ENCODE measurements around the gene AUTS2. TPM values are rescaled to one million over a fixed set of nuclear protein-coding genes. Genes with fewer than 3 reads are reported as not detected.

AUTS2 gene
- total and polyA plus RNA-seq, 4 experiments from 2014 or later: 3.4 to 35.2 (median 25.5) TPM

GRCh38 chr7:70638158-70639107, 1040.2 kb downstream of the AUTS2 start:
- CTCF ChIA-PET (ENCODE audit: partially characterized antibody): interaction anchor here (1.4 kb wide), 1 partner anchor 60 kb away, joined by 4 read pairs; no protein-coding TSS in a partner anchor
- intact Hi-C loops (cut with micrococcal nuclease): no loop called here
- peaks cover 0 to 9% (median 2%) of the 10 kb centered on the region in 8 donors for H3K9me3 Mint-ChIP-seq

GRCh38 chr7:70640266-70640833, 1042.1 kb downstream of the AUTS2 start:
- Mint-ChIP-seq H3K27me3 (no peaks in the 10 kb centered on the region), H3K27ac (no peak overlapping the region), H3K4me3 (no peak overlapping the region), H3K4me1 (peaks cover 0 to 8% (median 2%) of the 10 kb centered on the region in 4 donors), H3K36me3 (no peaks in the 10 kb centered on the region), H3K9me3 (peaks cover 0 to 9% (median 2%) of the 10 kb centered on the region in 8 donors)
- H3K9me3 ChIP-seq (ENCODE audit: control insufficient read depth in 1 of 2, low read length in 2 of 2): no peaks in the 10 kb centered on the region
- ChIA-PET CTCF (ENCODE audit: partially characterized antibody) (interaction anchor here (0.7 to 1.4 kb wide), 2 partner anchors 58 to 185 kb away, joined by 4 read pairs; no protein-coding TSS in a partner anchor), POLR2A (ENCODE audit: partially characterized antibody) (no interaction called here)
- DNase-seq: no peak
- H3K4me1 ChIP-seq (ENCODE audit: insufficient read depth, low read length): no peaks in the 10 kb centered on the region
- no peaks in the 10 kb centered on the region for H3K36me3 ChIP-seq (ENCODE audit: insufficient read depth, low read length)
- H3K27me3 ChIP-seq (ENCODE audit: insufficient read depth, low read length): no peaks in the 10 kb centered on the region
- no peak overlapping the region for H3K27ac ChIP-seq (ENCODE audit: low read depth, low read length)
- no peak overlapping the region for H3K4me3 ChIP-seq (ENCODE audit: low read length in 2 of 2)
- intact Hi-C loops (cut with micrococcal nuclease): no loop called here

More at GRCh38 chr7:70638158-70639107, 1040.2 kb downstream of the AUTS2 start:
- H3K27ac Mint-ChIP-seq: peak overlapping the region in 1 of 7 donors; percentile 44
- no peak overlapping the region for H3K4me3 Mint-ChIP-seq
- H3K9me3 ChIP-seq (ENCODE audit: control insufficient read depth in 1 of 2, low read length in 2 of 2): no peaks in the 10 kb centered on the region
- no peaks in the 10 kb centered on the region for H3K27me3 Mint-ChIP-seq
- no peaks in the 10 kb centered on the region for H3K4me1 ChIP-seq (ENCODE audit: insufficient read depth, low read length)
- H3K27me3 ChIP-seq (ENCODE audit: insufficient read depth, low read length): no peaks in the 10 kb centered on the region
- POLR2A ChIA-PET (ENCODE audit: partially characterized antibody): interaction anchor here (0.9 kb wide), 1 partner anchor 57 kb away, joined by 4 read pairs; no protein-coding TSS in a partner anchor
- no peaks in the 10 kb centered on the region for H3K36me3 ChIP-seq (ENCODE audit: insufficient read depth, low read length)
- DNase-seq: no peak
- H3K36me3 Mint-ChIP-seq: no peaks in the 10 kb centered on the region
- no peak overlapping the region for H3K4me3 ChIP-seq (ENCODE audit: low read length in 2 of 2)
- H3K27ac ChIP-seq (ENCODE audit: low read depth, low read length): no peak overlapping the region
- peaks cover 0 to 8% (median 2%) of the 10 kb centered on the region in 4 donors for H3K4me1 Mint-ChIP-seq

- Histone ChIP-seq H3K4me1 (ENCODE audit: insufficient read depth, low read length) (no peaks in the 10 kb centered on the region), H3K27ac (ENCODE audit: low read depth, low read length) (no peak overlapping the region), H3K9me3 (ENCODE audit: control insufficient read depth in 1 of 2, low read length in 2 of 2) (no peaks in the 10 kb centered on the region), H3K36me3 (ENCODE audit: insufficient read depth, low read length) (no peaks in the 10 kb centered on the region), H3K27me3 (ENCODE audit: insufficient read depth, low read length) (no peaks in the 10 kb centered on the region), H3K4me3 (ENCODE audit: low read length in 2 of 2) (no peak overlapping the region)
- peaks cover 0 to 9% (median 0%) of the 10 kb centered on the region in 8 donors for H3K9me3 Mint-ChIP-seq
- no peak for DNase-seq
- no peaks in the 10 kb centered on the region for H3K27me3 Mint-ChIP-seq
- POLR2A ChIA-PET (ENCODE audit: partially characterized antibody): no interaction called here
- CTCF ChIA-PET (ENCODE audit: partially characterized antibody): interaction anchor here (1.0 to 1.4 kb wide), 2 partner anchors 54 to 56 kb away, joined by 3 to 4 read pairs; no protein-coding TSS in a partner anchor
- H3K4me3 Mint-ChIP-seq: no peak overlapping the region
- H3K36me3 Mint-ChIP-seq: no peaks in the 10 kb centered on the region
- intact Hi-C loops (cut with micrococcal nuclease): no loop called here
- H3K27ac Mint-ChIP-seq: no peak overlapping the region
- peaks cover 0 to 8% (median 4%) of the 10 kb centered on the region in 4 donors for H3K4me1 Mint-ChIP-seq
These were observed 1043.6 kb downstream of the AUTS2 start for GRCh38 chr7:70641882-70642281.

GRCh38 chr7:70645279-70645678, 1047.0 kb downstream of the AUTS2 start:
- POLR2A ChIA-PET (ENCODE audit: partially characterized antibody): no interaction called here
- Histone ChIP-seq H3K27me3 (ENCODE audit: insufficient read depth, low read length) (no peaks in the 10 kb centered on the region), H3K4me3 (ENCODE audit: low read length in 2 of 2) (no peak overlapping the region), H3K9me3 (ENCODE audit: control insufficient read depth in 1 of 2, low read length in 2 of 2) (no peaks in the 10 kb centered on the region), H3K36me3 (ENCODE audit: insufficient read depth, low read length) (no peaks in the 10 kb centered on the region), H3K27ac (ENCODE audit: low read depth, low read length) (no peak overlapping the region), H3K4me1 (ENCODE audit: insufficient read depth, low read length) (peaks cover 20% of the 10 kb centered on the region)
- DNase-seq: no peak
- Mint-ChIP-seq H3K27ac (peak overlapping the region in 3 of 7 donors; percentile 3 to 37 (median 9)), H3K27me3 (no peaks in the 10 kb centered on the region), H3K36me3 (no peaks in the 10 kb centered on the region), H3K9me3 (peaks cover 0 to 9% (median 0%) of the 10 kb centered on the region in 8 donors), H3K4me1 (peaks cover 12 to 31% (median 15%) of the 10 kb centered on the region in 4 donors), H3K4me3 (no peak overlapping the region)
- intact Hi-C loops (cut with micrococcal nuclease): no loop called here
- CTCF ChIA-PET (ENCODE audit: partially characterized antibody): no interaction called here

GRCh38 chr7:70645876-70646351, 1047.6 kb downstream of the AUTS2 start:
- POLR2A ChIA-PET (ENCODE audit: partially characterized antibody): interaction anchor here (1.0 to 4.0 kb wide), 2 partner anchors 25 to 49 kb away, joined by 4 to 51 read pairs; no protein-coding TSS in a partner anchor
- Histone ChIP-seq H3K27ac (ENCODE audit: low read depth, low read length) (no peak overlapping the region), H3K27me3 (ENCODE audit: insufficient read depth, low read length) (no peaks in the 10 kb centered on the region), H3K4me1 (ENCODE audit: insufficient read depth, low read length) (peaks cover 20% of the 10 kb centered on the region), H3K4me3 (ENCODE audit: low read length in 2 of 2) (no peak overlapping the region), H3K9me3 (ENCODE audit: control insufficient read depth in 1 of 2, low read length in 2 of 2) (no peaks in the 10 kb centered on the region), H3K36me3 (ENCODE audit: insufficient read depth, low read length) (no peaks in the 10 kb centered on the region)
- H3K4me3 Mint-ChIP-seq: no peak overlapping the region
- CTCF ChIA-PET (ENCODE audit: partially characterized antibody): no interaction called here
- no peak for DNase-seq
- intact Hi-C loops (cut with micrococcal nuclease): no loop called here
- H3K4me1 Mint-ChIP-seq: peaks cover 12 to 31% (median 15%) of the 10 kb centered on the region in 4 donors
- peaks cover 0 to 8% (median 0%) of the 10 kb centered on the region in 8 donors for H3K9me3 Mint-ChIP-seq
- no peaks in the 10 kb centered on the region for H3K36me3 Mint-ChIP-seq
- H3K27me3 Mint-ChIP-seq: no peaks in the 10 kb centered on the region
- peak overlapping the region in 2 of 7 donors; percentile 3 to 9 for H3K27ac Mint-ChIP-seq

- no peak overlapping the region for H3K27ac ChIP-seq (ENCODE audit: low read depth, low read length)
- Mint-ChIP-seq H3K27ac (peak overlapping the region in 5 of 7 donors; percentile 80 to 96 (median 92)), H3K4me3 (no peak overlapping the region), H3K4me1 (peaks cover 12 to 31% (median 15%) of the 10 kb centered on the region in 4 donors), H3K9me3 (peaks cover 0 to 6% (median 0%) of the 10 kb centered on the region in 8 donors), H3K36me3 (no peaks in the 10 kb centered on the region), H3K27me3 (no peaks in the 10 kb centered on the region)
- peaks cover 20% of the 10 kb centered on the region for H3K4me1 ChIP-seq (ENCODE audit: insufficient read depth, low read length)
- H3K9me3 ChIP-seq (ENCODE audit: control insufficient read depth in 1 of 2, low read length in 2 of 2): no peaks in the 10 kb centered on the region
- DNase-seq: no peak
- H3K36me3 ChIP-seq (ENCODE audit: insufficient read depth, low read length): no peaks in the 10 kb centered on the region
- CTCF ChIA-PET (ENCODE audit: partially characterized antibody): interaction anchor here (1.7 to 2.7 kb wide), 2 partner anchors 10 to 51 kb away, joined by 5 to 14 read pairs; no protein-coding TSS in a partner anchor
- no peak overlapping the region for H3K4me3 ChIP-seq (ENCODE audit: low read length in 2 of 2)
- H3K27me3 ChIP-seq (ENCODE audit: insufficient read depth, low read length): no peaks in the 10 kb centered on the region
- POLR2A ChIA-PET (ENCODE audit: partially characterized antibody): interaction anchor here (1.0 to 4.0 kb wide), 3 partner anchors 24 to 48 kb away, joined by 4 to 51 read pairs (median 12); no protein-coding TSS in a partner anchor
- intact Hi-C loops (cut with micrococcal nuclease): no loop called here
These were observed 1048.4 kb downstream of the AUTS2 start for GRCh38 chr7:70646536-70647248.

Data from CD4-positive, alpha-beta memory T cell (primary cell).